Right ventricle myocardium inferior (tissue), 1 donor: ENCODE measurements around the gene ERICH6. TPM values are rescaled to one million over a fixed set of nuclear protein-coding genes. Genes with fewer than 3 reads are reported as not detected.
"Not testable (repeated sequence)": the region's sequence is repeated elsewhere in the genome, so short reads cannot be mapped to it uniquely, and the experiment has no call there.

ENCODE experiments used
- ATAC-seq: fragments of 200-7000 bp; cut with Tn5 transposase; one replicate; pipeline ENCODE4 v1.9.1; 2020; ENCODE audit warnings: mild to moderate bottlenecking, moderate library complexity
- DNase-seq: peaks from one replicate; pipeline ENCODE4 v3.0.0; 2021; ENCODE audit errors: missing footprints
- intact Hi-C: fragments of 100-400 bp; cut with DNase I; formaldehyde crosslinking; loops from one replicate; pipeline ENCODE4 v1.11.0; 2022
- total RNA-seq: library from RNA; stranded (reverse); fragmentation: NEBNext Ultra II Directional; extraction: Animal tissue kit (Norgen Biotek cat#: 25700); gene quantifications from one replicate; pipeline ENCODE4 v1.2.1, GENCODE V29; 2021
- donor health status: DM: no; HTN: yes; CAD: no; lungs with severe emphysema.

ERICH6 gene
- total RNA-seq, 1 donor from 2014 or later: not detected

- DNase-seq: no peak
- ATAC-seq: no peak
- intact Hi-C loops: no loop called here
These were observed 72.1 kb downstream of the ERICH6 start for GRCh38 chr3:150631515-150632221.

GRCh38 chr3:150627557-150627956 is 76.2 kb downstream of the ERICH6 start:
- ATAC-seq (peak; percentile 54), DNase-seq (no peak)
- intact Hi-C loops: no loop called here

GRCh38 chr3:150626148-150626930 is 77.4 kb downstream of the ERICH6 start:
- ATAC-seq: no peak
- DNase-seq: no peak
- intact Hi-C loops: no loop called here

GRCh38 chr3:150623945-150624344 is 79.8 kb downstream of the ERICH6 start:
- no peak for DNase-seq
- no peak for ATAC-seq
- intact Hi-C loops: no loop called here

- intact Hi-C loops, ATAC-seq, DNase-seq: not testable (repeated sequence)
These were observed 80.8 kb downstream of the ERICH6 start for GRCh38 chr3:150622955-150623354.

- intact Hi-C loops: no loop called here
- ATAC-seq: no peak
These were observed 83.6 kb downstream of the ERICH6 start for GRCh38 chr3:150620002-150620689.

GRCh38 chr3:150613709-150614480 is 89.8 kb downstream of the ERICH6 start:
- ATAC-seq (no peak), DNase-seq (no peak)
- intact Hi-C loops: no loop called here

More at GRCh38 chr3:150620002-150620689, 83.6 kb downstream of the ERICH6 start:
- no peak for DNase-seq

- ATAC-seq (no peak), DNase-seq (no peak)
- intact Hi-C loops: no loop called here
These were observed 90.7 kb downstream of the ERICH6 start for GRCh38 chr3:150613034-150613433.

GRCh38 chr3:150612494-150612893 is 91.2 kb downstream of the ERICH6 start:
- intact Hi-C loops: no loop called here
- DNase-seq: no peak
- ATAC-seq: no peak

GRCh38 chr3:150611666-150612065 is 92.1 kb downstream of the ERICH6 start:
- no peak for ATAC-seq
- no peak for DNase-seq
- intact Hi-C loops: no loop called here

GRCh38 chr3:150610785-150611184 is 92.9 kb downstream of the ERICH6 start:
- DNase-seq (no peak), ATAC-seq (no peak)
- intact Hi-C loops: no loop called here

GRCh38 chr3:150609988-150610387 is 93.7 kb downstream of the ERICH6 start:
- ATAC-seq (no peak), DNase-seq (no peak)
- intact Hi-C loops: no loop called here

Other genes starting within 250 kb of the ERICH6 start
- gene SERP1, start 157.4 kb downstream of the ERICH6 start, total RNA-seq: 23.7 TPM
- 68.9 TPM for gene EIF2A, start 157.1 kb downstream of the ERICH6 start, total RNA-seq
- gene SELENOT, start 100.6 kb downstream of the ERICH6 start, total RNA-seq: 69.3 TPM
- 20.6 TPM for gene SIAH2, start 59.2 kb upstream of the ERICH6 start, total RNA-seq
- not detected for gene MINDY4B, start 201.5 kb upstream of the ERICH6 start, total RNA-seq